AG09319 (cell line): Measurements from ENCODE around the gene TRAPPC12.

Experiments
- DNase-seq: peaks from one replicate; pipeline ENCODE4 v3.0.0-alpha.2; 2010; ENCODE audit warnings: low read depth; ENCODE audit errors: extremely low read depth
- CTCF ChIP-seq: IDR thresholded peaks from 2 replicates; pipeline ENCODE4 v1.5.1; 2011; ENCODE audit warnings: low read depth, mild to moderate bottlenecking, inconsistent platforms, low read length, moderate library complexity

Gene TRAPPC12

GRCh38 chr2:3387644-3388411, 8.3 kb downstream of the TRAPPC12 start:
- DNase-seq: no peak
- no peak for TF ChIP-seq CTCF

GRCh38 chr2:3388412-3388738, 8.9 kb downstream of the TRAPPC12 start:
- no peak for TF ChIP-seq CTCF
- DNase-seq: no peak

GRCh38 chr2:3389193-3389592, 9.7 kb downstream of the TRAPPC12 start:
- no peak for TF ChIP-seq CTCF
- no peak for DNase-seq

- DNase-seq: no peak
- TF ChIP-seq CTCF: no peak
These were observed 10.5 kb downstream of the TRAPPC12 start for GRCh38 chr2:3390041-3390440.

- no peak for TF ChIP-seq CTCF
These were observed 12.7 kb downstream of the TRAPPC12 start for GRCh38 chr2:3392216-3392615.

GRCh38 chr2:3396920-3397559, 17.5 kb downstream of the TRAPPC12 start:
- TF ChIP-seq CTCF: no peak
- DNase-seq: no peak

More at GRCh38 chr2:3392216-3392615, 12.7 kb downstream of the TRAPPC12 start:
- DNase-seq: no peak

- TF ChIP-seq CTCF: no peak
- DNase-seq: no peak
These were observed 19.4 kb downstream of the TRAPPC12 start for GRCh38 chr2:3398857-3399256.
